ENCODE measurements around the gene USP24.

The USP24 gene

GRCh38 chr1:55053265-55053954, 161.8 kb downstream of the USP24 start:
- no peak for DNase-seq (ENCODE audit: low spot score)

GRCh38 chr1:55052221-55053142, 162.7 kb downstream of the USP24 start:
- DNase-seq (ENCODE audit: low spot score), result no peak

GRCh38 chr1:55051621-55052020, 163.5 kb downstream of the USP24 start:
- DNase-seq (ENCODE audit: low spot score), result no peak

GRCh38 chr1:55051169-55051568, 164.0 kb downstream of the USP24 start:
- no peak for DNase-seq (ENCODE audit: low spot score)

- DNase-seq (ENCODE audit: low spot score), result no peak
Measured at GRCh38 chr1:55050283-55050682, 164.9 kb downstream of the USP24 start.

GRCh38 chr1:55049914-55050278, 165.3 kb downstream of the USP24 start:
- no peak for DNase-seq (ENCODE audit: low spot score)

- no peak for DNase-seq (ENCODE audit: low spot score)
Measured at GRCh38 chr1:55049271-55049913, 165.8 kb downstream of the USP24 start.

- no peak for DNase-seq (ENCODE audit: low spot score)
Measured at GRCh38 chr1:55048453-55049270, 166.5 kb downstream of the USP24 start.

- DNase-seq (ENCODE audit: low spot score), result no peak
Measured at GRCh38 chr1:55047611-55048010, 167.6 kb downstream of the USP24 start.

GRCh38 chr1:55046871-55047270, 168.3 kb downstream of the USP24 start:
- DNase-seq (ENCODE audit: low spot score), result no peak

GRCh38 chr1:55045430-55045829, 169.7 kb downstream of the USP24 start:
- no peak for DNase-seq (ENCODE audit: low spot score)

GRCh38 chr1:55044617-55045397, 170.4 kb downstream of the USP24 start:
- no peak for DNase-seq (ENCODE audit: low spot score)

- DNase-seq (ENCODE audit: low spot score), result no peak
Measured at GRCh38 chr1:55043726-55044125, 171.4 kb downstream of the USP24 start.

GRCh38 chr1:55043011-55043410, 172.2 kb downstream of the USP24 start:
- no peak for DNase-seq (ENCODE audit: low spot score)

GRCh38 chr1:55041613-55042012, 173.6 kb downstream of the USP24 start:
- DNase-seq (ENCODE audit: low spot score), result no peak

- DNase-seq (ENCODE audit: low spot score), result no peak
Measured at GRCh38 chr1:55040933-55041494, 174.2 kb downstream of the USP24 start.

GRCh38 chr1:55040083-55040932, 174.9 kb downstream of the USP24 start:
- DNase-seq (ENCODE audit: low spot score), result no peak

- peak; percentile 79 for DNase-seq (ENCODE audit: low spot score)
Measured at GRCh38 chr1:55039342-55040082, 175.7 kb downstream of the USP24 start, which contains the start of gene PCSK9. PCSK9 (plus strand) TSS chr1:55039548; CDS start chr1:55039838, 290 bp downstream.

GRCh38 chr1:55038974-55039341, 176.2 kb downstream of the USP24 start:
- no peak for DNase-seq (ENCODE audit: low spot score)

Measured in LoVo (cell line).